HepG2 (cell line): ENCODE data around the gene TESK1. TPM values are rescaled to one million over a fixed set of nuclear protein-coding genes. Genes with fewer than 3 reads are reported as not detected.

Source experiments
- AHR ChIP-seq: IDR thresholded peaks from 2 replicates; pipeline ENCODE4 v1.6.1; 2018; ENCODE audit warnings: missing genetic modification reagents, missing compliant biosample characterization
- BRD4 ChIP-seq: sonication (generic); formaldehyde crosslinking; IDR thresholded peaks from 2 replicates; pipeline ENCODE4 v1.4.0; 2020; ENCODE audit warnings: missing genetic modification reagents
- CCAR2 ChIP-seq: fragments of 200-400 bp; formaldehyde crosslinking; optimal IDR thresholded peaks from 2 replicates; pipeline ENCODE3; 2018; ENCODE audit warnings: low read depth, mild to moderate bottlenecking, low read length, moderate library complexity
- CREM ChIP-seq, 2 experiments: sonication (generic) in 1 of 2; formaldehyde crosslinking in 1 of 2; IDR thresholded peaks; 2 replicates each; pipeline versions ENCODE4 v1.4.0 to v1.6.1; 2016 to 2020; ENCODE audit warnings: antibody characterized with exemption in 1 of 2, mild to moderate bottlenecking in 1 of 2, missing genetic modification reagents in 1 of 2
- ETV6 ChIP-seq: sonication (generic); formaldehyde crosslinking; conservative IDR thresholded peaks from 2 replicates; pipeline ENCODE4 v1.4.0; 2020; ENCODE audit warnings: missing genetic modification reagents
- FLYWCH1 ChIP-seq: sonication (generic); formaldehyde crosslinking; IDR thresholded peaks from 2 replicates; pipeline ENCODE4 v1.8.1; 2023; ENCODE audit warnings: mild to moderate bottlenecking, missing genetic modification reagents
- FOSL1 ChIP-seq: sonication (generic); formaldehyde crosslinking; IDR thresholded peaks from 2 replicates; pipeline ENCODE4 v1.9.0; 2021; ENCODE audit warnings: missing genetic modification reagents, borderline replicate concordance
- KAT7 ChIP-seq: IDR thresholded peaks from 2 replicates; pipeline ENCODE4 v1.6.1; 2018; ENCODE audit warnings: borderline replicate concordance, missing compliant biosample characterization
- KLF12 ChIP-seq: sonication (generic); formaldehyde crosslinking; IDR thresholded peaks from 2 replicates; pipeline ENCODE4 v1.4.0; 2020; ENCODE audit warnings: missing genetic modification reagents, borderline replicate concordance
- RAD21 ChIP-seq: fragments of 450-650 bp; formaldehyde crosslinking; IDR thresholded peaks from 2 replicates; pipeline ENCODE4 v1.5.0; 2020; ENCODE audit warnings: mild to moderate bottlenecking
- SP1 ChIP-seq, 2 experiments: fragments of 450-650 bp in 1 of 2; sonication (generic) in 1 of 2; formaldehyde crosslinking in 1 of 2; IDR thresholded peaks; 2 replicates each; pipeline versions ENCODE4 v1.4.0 to v1.6.1; 2016 to 2020; ENCODE audit warnings: missing genetic modification reagents in 1 of 2
- TARDBP ChIP-seq: sonication (generic); formaldehyde crosslinking; IDR thresholded peaks from 2 replicates; pipeline ENCODE4 v1.8.0; 2022; ENCODE audit warnings: mild to moderate bottlenecking, missing genetic modification reagents
- ZBTB7B ChIP-seq: sonication (generic); formaldehyde crosslinking; IDR thresholded peaks from 2 replicates; pipeline ENCODE4 v1.4.0; 2020; ENCODE audit warnings: missing genetic modification reagents
- ZKSCAN5 ChIP-seq: sonication (generic); formaldehyde crosslinking; IDR thresholded peaks from 2 replicates; pipeline ENCODE4 v1.5.1; 2020; ENCODE audit warnings: mild to moderate bottlenecking, missing genetic modification reagents
- ZNF317 ChIP-seq: sonication (generic); formaldehyde crosslinking; IDR thresholded peaks from 2 replicates; pipeline ENCODE4 v1.5.0; 2020; ENCODE audit warnings: mild to moderate bottlenecking, missing genetic modification reagents
- ZNF557 ChIP-seq: sonication (generic); formaldehyde crosslinking; IDR thresholded peaks from 2 replicates; pipeline ENCODE4 v1.4.0; 2020; ENCODE audit warnings: missing genetic modification reagents
- ZNF703 ChIP-seq: sonication (generic); formaldehyde crosslinking; IDR thresholded peaks from 2 replicates; pipeline ENCODE4 v1.5.1; 2020; ENCODE audit warnings: missing genetic modification reagents, mild to moderate bottlenecking, moderate library complexity, borderline replicate concordance
- ZNF766 ChIP-seq: sonication (generic); formaldehyde crosslinking; IDR thresholded peaks from 2 replicates; pipeline ENCODE4 v1.5.0; 2020; ENCODE audit warnings: missing genetic modification reagents, borderline replicate concordance
- ZSCAN21 ChIP-seq: sonication (generic); formaldehyde crosslinking; IDR thresholded peaks from 2 replicates; pipeline ENCODE4 v1.8.0; 2022; ENCODE audit warnings: mild to moderate bottlenecking, missing genetic modification reagents, moderate library complexity, borderline replicate concordance
- polyA plus RNA-seq, 8 experiments: library from polyadenylated mRNA; depleted of rRNA in 3 of 8; stranded (reverse) in 7 of 8; unstranded in 1 of 8; fragments of >200 nt; fragmentation: Illumina TruSeq in 4 of 8; extraction: Trizol in 4 of 8; gene quantifications; 2 replicates each; pipeline versions ENCODE4 v1.2.1 to v1.2.3, GENCODE V29; 2011 to 2016; ENCODE audit warnings: low read depth in 4 of 8, missing spikeins in 1 of 8, mixed read lengths in 1 of 8; ENCODE audit not compliant: insufficient read depth in 1 of 8
- total RNA-seq, 5 experiments: library from RNA; depleted of rRNA; stranded (reverse); fragments of >200 nt; fragmentation: Illumina TruSeq; extraction: Trizol; gene quantifications; 2 replicates each; pipeline ENCODE4 v1.2.3, GENCODE V29; 2016; ENCODE audit warnings: low read depth in 1 of 5
- TF ChIP-seq, protein P1 (sequence below): sonication (generic); formaldehyde crosslinking; IDR thresholded peaks from 2 replicates; pipeline ENCODE4 v1.8.0; 2022; ENCODE audit warnings: missing genetic modification reagents, mild to moderate bottlenecking, borderline replicate concordance
- TF ChIP-seq, protein P2 (sequence below): sonication (generic); formaldehyde crosslinking; IDR thresholded peaks from 2 replicates; pipeline ENCODE4 v1.4.0; 2020; ENCODE audit warnings: missing genetic modification reagents
- TF ChIP-seq, protein P3 (sequence below): sonication (generic); formaldehyde crosslinking; IDR thresholded peaks from 2 replicates; pipeline ENCODE4 v1.4.0; 2020; ENCODE audit warnings: mild to moderate bottlenecking, missing genetic modification reagents
- TF ChIP-seq, protein P4 (sequence below): sonication (generic); formaldehyde crosslinking; IDR thresholded peaks from 2 replicates; pipeline ENCODE4 v1.5.0; 2020; ENCODE audit warnings: missing genetic modification reagents, mild to moderate bottlenecking, borderline replicate concordance
- TF ChIP-seq, protein P5 (sequence below): sonication (generic); formaldehyde crosslinking; IDR thresholded peaks from 2 replicates; pipeline ENCODE4 v1.8.1; 2023; ENCODE audit warnings: missing genetic modification reagents, inconsistent platforms, borderline replicate concordance

Gene TESK1
- total and polyA plus RNA-seq, 2 of the 13 experiments (the other 11 are each of a cell fraction or from before 2014, with no cell fraction given) = 7.3 to 13.6 TPM

DNA sequence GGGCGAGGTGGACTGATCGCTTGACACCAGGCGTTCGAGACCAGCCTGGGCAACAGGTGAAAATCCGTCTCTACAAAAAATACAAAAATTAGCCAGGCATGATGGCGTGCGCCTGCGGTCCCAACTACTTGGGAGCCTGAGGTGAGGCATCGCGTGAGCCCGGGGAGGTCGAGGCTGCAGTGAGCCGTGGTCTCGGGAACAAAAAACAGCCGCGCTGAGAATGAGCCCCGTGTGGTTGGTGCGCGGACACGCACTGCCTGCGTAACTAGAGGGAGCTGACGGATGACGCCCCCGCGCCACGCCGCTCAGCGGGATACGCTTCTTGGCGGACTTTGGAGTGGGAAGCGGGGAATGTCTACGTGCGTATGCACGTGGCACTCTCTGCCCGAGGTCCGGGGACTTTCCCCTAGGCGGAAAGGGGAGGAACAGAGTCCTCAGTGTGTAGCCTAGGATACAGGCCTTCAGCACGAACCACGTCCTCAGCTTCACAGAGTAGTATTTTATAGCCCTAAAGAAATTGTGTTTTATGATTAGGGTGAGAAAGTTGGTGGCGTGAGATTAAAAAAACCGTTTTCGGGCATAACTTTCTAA lies 52.6 kb downstream of the TESK1 start, which contains the start of gene RMRP (continued):
- TF ChIP-seq SP1 (IDR thresholded peaks at IDR 0.05) (no peak), SP1 (CRISPR knock-in tag; IDR thresholded peaks at IDR 0.05) (peak; percentile 56; the same call in 1 of the 2 replicates), BRD4 (CRISPR knock-in tag) (no peak; the same call in none of the 2 replicates), ZNF317 (CRISPR knock-in tag) (peak; percentile 78; the same call in 1 of the 2 replicates), ETV6 (CRISPR knock-in tag) (0 out of 2 replicates have a peak, but pooled peaks have one; percentile 56), ZKSCAN5 (CRISPR knock-in tag) (no peak), AHR (CRISPR knock-in tag) (peak; percentile 94), FLYWCH1 (CRISPR knock-in tag) (no peak), ZNF557 (peak; percentile 97), CREM (IDR thresholded peaks at IDR 0.05) (peak; percentile 83), CREM (CRISPR knock-in tag; IDR thresholded peaks at IDR 0.05) (peak; percentile 45), ZNF766 (CRISPR knock-in tag) (peak; percentile 98), TARDBP (peak; percentile 98), ZNF703 (CRISPR knock-in tag) (no peak), FOSL1 (CRISPR knock-in tag) (peak; percentile 35; the same call in 1 of the 2 replicates), CCAR2 (peak; percentile 48), ZSCAN21 (CRISPR knock-in tag) (peak; percentile 96), RAD21 (CRISPR knock-in tag) (peak; percentile 14; the same call in 1 of the 2 replicates), ZBTB7B (CRISPR knock-in tag) (peak; percentile 89; the same call in 1 of the 2 replicates), KAT7 (peak; percentile 78; the same call in 1 of the 2 replicates), KLF12 (CRISPR knock-in tag) (peak; percentile 92; the same call in 1 of the 2 replicates)
- TF ChIP-seq, protein P1, sequence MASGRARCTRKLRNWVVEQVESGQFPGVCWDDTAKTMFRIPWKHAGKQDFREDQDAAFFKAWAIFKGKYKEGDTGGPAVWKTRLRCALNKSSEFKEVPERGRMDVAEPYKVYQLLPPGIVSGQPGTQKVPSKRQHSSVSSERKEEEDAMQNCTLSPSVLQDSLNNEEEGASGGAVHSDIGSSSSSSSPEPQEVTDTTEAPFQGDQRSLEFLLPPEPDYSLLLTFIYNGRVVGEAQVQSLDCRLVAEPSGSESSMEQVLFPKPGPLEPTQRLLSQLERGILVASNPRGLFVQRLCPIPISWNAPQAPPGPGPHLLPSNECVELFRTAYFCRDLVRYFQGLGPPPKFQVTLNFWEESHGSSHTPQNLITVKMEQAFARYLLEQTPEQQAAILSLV (CRISPR knock-in tag) = peak; percentile 32; the same call in 1 of the 2 replicates
- TF ChIP-seq, protein P2, sequence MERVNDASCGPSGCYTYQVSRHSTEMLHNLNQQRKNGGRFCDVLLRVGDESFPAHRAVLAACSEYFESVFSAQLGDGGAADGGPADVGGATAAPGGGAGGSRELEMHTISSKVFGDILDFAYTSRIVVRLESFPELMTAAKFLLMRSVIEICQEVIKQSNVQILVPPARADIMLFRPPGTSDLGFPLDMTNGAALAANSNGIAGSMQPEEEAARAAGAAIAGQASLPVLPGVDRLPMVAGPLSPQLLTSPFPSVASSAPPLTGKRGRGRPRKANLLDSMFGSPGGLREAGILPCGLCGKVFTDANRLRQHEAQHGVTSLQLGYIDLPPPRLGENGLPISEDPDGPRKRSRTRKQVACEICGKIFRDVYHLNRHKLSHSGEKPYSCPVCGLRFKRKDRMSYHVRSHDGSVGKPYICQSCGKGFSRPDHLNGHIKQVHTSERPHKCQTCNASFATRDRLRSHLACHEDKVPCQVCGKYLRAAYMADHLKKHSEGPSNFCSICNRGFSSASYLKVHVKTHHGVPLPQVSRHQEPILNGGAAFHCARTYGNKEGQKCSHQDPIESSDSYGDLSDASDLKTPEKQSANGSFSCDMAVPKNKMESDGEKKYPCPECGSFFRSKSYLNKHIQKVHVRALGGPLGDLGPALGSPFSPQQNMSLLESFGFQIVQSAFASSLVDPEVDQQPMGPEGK (CRISPR knock-in tag) = peak; percentile 91
- TF ChIP-seq, protein P3, sequence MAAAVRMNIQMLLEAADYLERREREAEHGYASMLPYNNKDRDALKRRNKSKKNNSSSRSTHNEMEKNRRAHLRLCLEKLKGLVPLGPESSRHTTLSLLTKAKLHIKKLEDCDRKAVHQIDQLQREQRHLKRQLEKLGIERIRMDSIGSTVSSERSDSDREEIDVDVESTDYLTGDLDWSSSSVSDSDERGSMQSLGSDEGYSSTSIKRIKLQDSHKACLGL = peak; percentile 70; the same call in 1 of the 2 replicates
- TF ChIP-seq, protein P4, sequence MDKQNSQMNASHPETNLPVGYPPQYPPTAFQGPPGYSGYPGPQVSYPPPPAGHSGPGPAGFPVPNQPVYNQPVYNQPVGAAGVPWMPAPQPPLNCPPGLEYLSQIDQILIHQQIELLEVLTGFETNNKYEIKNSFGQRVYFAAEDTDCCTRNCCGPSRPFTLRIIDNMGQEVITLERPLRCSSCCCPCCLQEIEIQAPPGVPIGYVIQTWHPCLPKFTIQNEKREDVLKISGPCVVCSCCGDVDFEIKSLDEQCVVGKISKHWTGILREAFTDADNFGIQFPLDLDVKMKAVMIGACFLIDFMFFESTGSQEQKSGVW (CRISPR knock-in tag) = no peak; the same call in 1 of the 2 replicates
- TF ChIP-seq, protein P5, sequence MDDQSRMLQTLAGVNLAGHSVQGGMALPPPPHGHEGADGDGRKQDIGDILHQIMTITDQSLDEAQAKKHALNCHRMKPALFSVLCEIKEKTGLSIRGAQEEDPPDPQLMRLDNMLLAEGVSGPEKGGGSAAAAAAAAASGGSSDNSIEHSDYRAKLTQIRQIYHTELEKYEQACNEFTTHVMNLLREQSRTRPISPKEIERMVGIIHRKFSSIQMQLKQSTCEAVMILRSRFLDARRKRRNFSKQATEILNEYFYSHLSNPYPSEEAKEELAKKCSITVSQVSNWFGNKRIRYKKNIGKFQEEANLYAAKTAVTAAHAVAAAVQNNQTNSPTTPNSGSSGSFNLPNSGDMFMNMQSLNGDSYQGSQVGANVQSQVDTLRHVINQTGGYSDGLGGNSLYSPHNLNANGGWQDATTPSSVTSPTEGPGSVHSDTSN (CRISPR knock-in tag) = peak; percentile 88
